ENCODE data around the gene ABHD17C. TPM values are rescaled to one million over a fixed set of nuclear protein-coding genes. Genes with fewer than 3 reads are reported as not detected.

The ABHD17C gene
- total and polyA plus RNA-seq, 2 donors from 2014 or later: 18.8 to 20.6 TPM

- FAIRE-seq (no peak), DNase-seq (no peak)
- Histone ChIP-seq H3K9me3 (ENCODE audit: control insufficient read depth in 2 of 3, insufficient read depth in 1 of 3, low read length in 3 of 3) (no peaks in the 10 kb centered on the region), H3K27me3 (ENCODE audit: control insufficient read depth, insufficient read depth, low read length) (no peaks in the 10 kb centered on the region), H3K27ac (ENCODE audit: low read depth in 2 of 2, low read length in 2 of 2) (no peak overlapping the region), H3K4me3 (ENCODE audit: low read length in 3 of 3) (no peak overlapping the region), H3K36me3 (ENCODE audit: control insufficient read depth in 2 of 3, insufficient read depth in 3 of 3, low read length in 3 of 3) (no peaks in the 10 kb centered on the region), H3K9ac (ENCODE audit: low read length in 3 of 3) (no peak overlapping the region), H3K4me1 (ENCODE audit: control insufficient read depth in 2 of 3, insufficient read depth in 2 of 3, low read depth in 1 of 3, low read length in 3 of 3) (no peaks in the 10 kb centered on the region)
- intact Hi-C loops (cut with DNase I): no loop called here
- no peak for TF ChIP-seq CTCF (IDR thresholded peaks at IDR 0.05; ENCODE audit: borderline replicate concordance, extremely low read depth, insufficient read depth)
These were observed 73.0 kb downstream of the ABHD17C start for GRCh38 chr15:80768158-80768557.

- no peak for TF ChIP-seq CTCF (IDR thresholded peaks at IDR 0.05; ENCODE audit: borderline replicate concordance, extremely low read depth, insufficient read depth)
- Histone ChIP-seq H3K4me1 (ENCODE audit: control insufficient read depth in 2 of 3, insufficient read depth in 2 of 3, low read depth in 1 of 3, low read length in 3 of 3) (no peaks in the 10 kb centered on the region), H3K9ac (ENCODE audit: low read length in 3 of 3) (no peak overlapping the region), H3K27me3 (ENCODE audit: control insufficient read depth, insufficient read depth, low read length) (no peaks in the 10 kb centered on the region), H3K27ac (ENCODE audit: low read depth in 2 of 2, low read length in 2 of 2) (no peak overlapping the region), H3K9me3 (ENCODE audit: control insufficient read depth in 2 of 3, insufficient read depth in 1 of 3, low read length in 3 of 3) (no peaks in the 10 kb centered on the region), H3K4me3 (ENCODE audit: low read length in 3 of 3) (no peak overlapping the region), H3K36me3 (ENCODE audit: control insufficient read depth in 2 of 3, insufficient read depth in 3 of 3, low read length in 3 of 3) (no peaks in the 10 kb centered on the region)
- FAIRE-seq: no peak
- intact Hi-C loops (cut with DNase I): no loop called here
- DNase-seq: no peak
These were observed 74.2 kb downstream of the ABHD17C start for GRCh38 chr15:80769153-80769828.

GRCh38 chr15:80769829-80770705, 75.0 kb downstream of the ABHD17C start:
- H3K27me3 ChIP-seq (ENCODE audit: control insufficient read depth, insufficient read depth, low read length): no peaks in the 10 kb centered on the region
- no peaks in the 10 kb centered on the region for H3K9me3 ChIP-seq (ENCODE audit: control insufficient read depth in 2 of 3, insufficient read depth in 1 of 3, low read length in 3 of 3)
- no peak for TF ChIP-seq CTCF (IDR thresholded peaks at IDR 0.05; ENCODE audit: borderline replicate concordance, extremely low read depth, insufficient read depth)
- no peaks in the 10 kb centered on the region for H3K36me3 ChIP-seq (ENCODE audit: control insufficient read depth in 2 of 3, insufficient read depth in 3 of 3, low read length in 3 of 3)
- no peak for FAIRE-seq
- no peak overlapping the region for H3K27ac ChIP-seq (ENCODE audit: low read depth in 2 of 2, low read length in 2 of 2)
- H3K9ac ChIP-seq (ENCODE audit: low read length in 3 of 3): no peak overlapping the region
- H3K4me3 ChIP-seq (ENCODE audit: low read length in 3 of 3): no peak overlapping the region
- no peak for DNase-seq
- intact Hi-C loops (cut with DNase I): no loop called here
- no peaks in the 10 kb centered on the region for H3K4me1 ChIP-seq (ENCODE audit: control insufficient read depth in 2 of 3, insufficient read depth in 2 of 3, low read depth in 1 of 3, low read length in 3 of 3)

Measured in kidney (tissue), 14 donors.